DMS153 treated with DMSO at 0.1 percent for 48 hours (cell line): ENCODE results near the gene SULT4A1.

Source experiments
- DNase-seq: peaks from one replicate; lab custom pipeline; 2025; ENCODE audit not compliant: unreplicated experiment; lab: John Stamatoyannopoulos, UW

SULT4A1 gene

GRCh38 chr22:43861529-43861928 lies 784 bp downstream of the SULT4A1 start:
- DNase-seq, result no peak

- no peak for DNase-seq
Observed at GRCh38 chr22:43860831-43861230, 1.5 kb downstream of the SULT4A1 start.

GRCh38 chr22:43860126-43860525 lies 2.2 kb downstream of the SULT4A1 start:
- no peak for DNase-seq

- no peak for DNase-seq
Observed at GRCh38 chr22:43859621-43860020, 2.7 kb downstream of the SULT4A1 start.

GRCh38 chr22:43859176-43859575 lies 3.1 kb downstream of the SULT4A1 start:
- no peak for DNase-seq

GRCh38 chr22:43858156-43858895 lies 4.0 kb downstream of the SULT4A1 start:
- DNase-seq, result no peak

- no peak for DNase-seq
Observed at GRCh38 chr22:43857367-43857766, 4.9 kb downstream of the SULT4A1 start.

- DNase-seq, result no peak
Observed at GRCh38 chr22:43855431-43855830, 6.9 kb downstream of the SULT4A1 start.

- no peak for DNase-seq
Observed at GRCh38 chr22:43854786-43855271, 7.5 kb downstream of the SULT4A1 start.

GRCh38 chr22:43854121-43854785 lies 8.1 kb downstream of the SULT4A1 start:
- no peak for DNase-seq

GRCh38 chr22:43853328-43853931 lies 8.9 kb downstream of the SULT4A1 start:
- no peak for DNase-seq

GRCh38 chr22:43852573-43853327 lies 9.6 kb downstream of the SULT4A1 start:
- DNase-seq, result no peak

- no peak for DNase-seq
Observed at GRCh38 chr22:43851979-43852307, 10.4 kb downstream of the SULT4A1 start.

GRCh38 chr22:43851058-43851978 lies 11.0 kb downstream of the SULT4A1 start:
- DNase-seq, result no peak

GRCh38 chr22:43850529-43850928 lies 11.8 kb downstream of the SULT4A1 start:
- DNase-seq, result no peak

- DNase-seq, result no peak
Observed at GRCh38 chr22:43849731-43850130, 12.6 kb downstream of the SULT4A1 start.

GRCh38 chr22:43848366-43849171 lies 13.7 kb downstream of the SULT4A1 start:
- DNase-seq, result no peak

- no peak for DNase-seq
Observed at GRCh38 chr22:43847376-43848289, 14.7 kb downstream of the SULT4A1 start.

- no peak for DNase-seq
Observed at GRCh38 chr22:43846966-43847365, 15.3 kb downstream of the SULT4A1 start.
